GM21515 (cell line): ENCODE measurements around the gene SPON1.
A peak's percentile ranks its signal among the peaks of the same experiment; 100 is the strongest.

Experiments
- ATAC-seq: cut with Tn5 transposase; IDR thresholded peaks from one replicate; pipeline ENCODE4 v1.9.1; 2021; ENCODE audit not compliant: unreplicated experiment

Gene SPON1

GRCh38 chr11:13942971-13943381 is 19.5 kb upstream of the SPON1 start:
- ATAC-seq, result no peak

- no peak for ATAC-seq
These were observed 18.5 kb upstream of the SPON1 start for GRCh38 chr11:13944016-13944415.

- ATAC-seq, result no peak
These were observed 17.6 kb upstream of the SPON1 start for GRCh38 chr11:13944911-13945425.

- ATAC-seq, result no peak
These were observed 15.1 kb upstream of the SPON1 start for GRCh38 chr11:13947379-13947778.

GRCh38 chr11:13949876-13950275 is 12.6 kb upstream of the SPON1 start:
- ATAC-seq, result no peak

- no peak for ATAC-seq
These were observed 10.3 kb upstream of the SPON1 start for GRCh38 chr11:13952221-13952620.

GRCh38 chr11:13952668-13953067 is 9.9 kb upstream of the SPON1 start:
- no peak for ATAC-seq

GRCh38 chr11:13954591-13954990 is 7.9 kb upstream of the SPON1 start:
- ATAC-seq, result no peak

- peak; percentile 67 for ATAC-seq
These were observed 6.5 kb upstream of the SPON1 start for GRCh38 chr11:13955971-13956421.

- ATAC-seq, result no peak
These were observed 5.5 kb upstream of the SPON1 start for GRCh38 chr11:13956988-13957387.

GRCh38 chr11:13958641-13959400 is 3.7 kb upstream of the SPON1 start:
- ATAC-seq, result no peak

- no peak for ATAC-seq
These were observed 343 bp upstream of the SPON1 start for GRCh38 chr11:13962198-13962561.

- no peak for ATAC-seq
These were observed 836 bp downstream of the SPON1 start for GRCh38 chr11:13963169-13963948.

GRCh38 chr11:13963949-13964770 is 1.6 kb downstream of the SPON1 start:
- ATAC-seq, result no peak

- ATAC-seq, result no peak
These were observed 2.2 kb downstream of the SPON1 start for GRCh38 chr11:13964771-13965074.

- ATAC-seq, result no peak
These were observed 2.8 kb downstream of the SPON1 start for GRCh38 chr11:13965337-13965736.

- no peak for ATAC-seq
These were observed 3.5 kb downstream of the SPON1 start for GRCh38 chr11:13966013-13966412.

GRCh38 chr11:13966486-13966885 is 4.0 kb downstream of the SPON1 start:
- no peak for ATAC-seq

- no peak for ATAC-seq
These were observed 8.5 kb downstream of the SPON1 start for GRCh38 chr11:13970986-13971385.

GRCh38 chr11:13972043-13972910 is 9.8 kb downstream of the SPON1 start:
- ATAC-seq, result no peak
